Stimulated activated CD4-positive, alpha-beta T cell treated with anti-CD3 and anti-CD28 coated beads, Interleukin-1b, Interleukin-23, amount 100 ng/mL, for 24 hours (primary cell): ENCODE measurements around the gene NRTN.

Experiments used
- DNase-seq, 4 experiments: peaks; one replicate each; pipeline ENCODE4 v3.0.0-alpha.2; 2020; ENCODE audit warnings: low read depth in 4 of 4, low spot score in 1 of 4

The NRTN gene

DNA sequence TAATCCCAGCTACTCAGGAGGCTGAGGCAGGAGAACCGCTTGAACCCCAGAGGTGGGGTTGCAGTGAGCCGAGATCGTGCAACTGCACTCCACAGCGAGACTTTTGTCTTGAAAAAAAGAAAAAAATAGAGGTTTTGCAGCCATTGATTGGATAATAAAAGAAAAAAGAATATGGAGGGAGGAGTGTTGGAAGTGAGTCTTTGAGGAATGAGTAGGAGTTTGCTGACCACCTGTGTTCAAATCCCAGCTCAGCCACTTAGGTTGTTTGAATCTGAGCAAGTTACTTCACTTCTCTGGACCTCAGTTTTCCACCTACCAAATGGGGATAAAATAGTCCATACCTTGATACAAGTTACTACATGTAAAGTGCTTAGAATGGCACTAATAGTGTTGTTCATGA lies 6.2 kb downstream of the NRTN start:
- DNase-seq: no peak

GRCh38 chr19:5814123-5814851 lies 9.4 kb downstream of the NRTN start:
- DNase-seq: no peak

GRCh38 chr19:5814852-5815246 lies 10.0 kb downstream of the NRTN start:
- DNase-seq: no peak

- no peak for DNase-seq
These were observed 12.4 kb downstream of the NRTN start for GRCh38 chr19:5817218-5817617.

- DNase-seq: no peak
These were observed 13.7 kb downstream of the NRTN start for GRCh38 chr19:5818594-5818993.

GRCh38 chr19:5820785-5821184 lies 15.9 kb downstream of the NRTN start:
- no peak for DNase-seq

- no peak for DNase-seq
These were observed 16.8 kb downstream of the NRTN start for GRCh38 chr19:5821521-5822180.

- DNase-seq: no peak
These were observed 17.4 kb downstream of the NRTN start for GRCh38 chr19:5822181-5822844.

- DNase-seq: no peak
These were observed 18.9 kb downstream of the NRTN start for GRCh38 chr19:5823579-5824281.

- no peak for DNase-seq
These were observed 19.9 kb downstream of the NRTN start for GRCh38 chr19:5824751-5825150.

DNA sequence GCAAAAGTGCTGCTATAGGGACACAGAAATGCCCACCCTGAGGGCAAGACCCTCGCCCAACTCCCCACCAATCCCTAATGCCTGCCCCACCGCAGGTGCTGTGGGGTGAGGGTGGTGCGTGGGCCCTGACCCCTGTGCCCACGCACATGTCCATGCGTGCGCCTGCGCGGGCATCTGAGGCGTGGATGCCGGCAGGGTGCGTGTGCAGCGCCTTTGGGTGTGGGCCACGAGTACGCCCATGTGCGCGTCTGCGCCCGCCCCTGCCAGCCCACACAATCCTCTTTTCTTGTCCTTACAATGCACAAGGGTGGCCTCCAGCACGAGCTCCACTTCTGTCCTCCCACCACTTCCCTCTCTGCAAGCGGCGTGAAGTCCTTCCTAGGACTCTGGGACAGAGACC lies 20.3 kb downstream of the NRTN start:
- no peak for DNase-seq

DNA sequence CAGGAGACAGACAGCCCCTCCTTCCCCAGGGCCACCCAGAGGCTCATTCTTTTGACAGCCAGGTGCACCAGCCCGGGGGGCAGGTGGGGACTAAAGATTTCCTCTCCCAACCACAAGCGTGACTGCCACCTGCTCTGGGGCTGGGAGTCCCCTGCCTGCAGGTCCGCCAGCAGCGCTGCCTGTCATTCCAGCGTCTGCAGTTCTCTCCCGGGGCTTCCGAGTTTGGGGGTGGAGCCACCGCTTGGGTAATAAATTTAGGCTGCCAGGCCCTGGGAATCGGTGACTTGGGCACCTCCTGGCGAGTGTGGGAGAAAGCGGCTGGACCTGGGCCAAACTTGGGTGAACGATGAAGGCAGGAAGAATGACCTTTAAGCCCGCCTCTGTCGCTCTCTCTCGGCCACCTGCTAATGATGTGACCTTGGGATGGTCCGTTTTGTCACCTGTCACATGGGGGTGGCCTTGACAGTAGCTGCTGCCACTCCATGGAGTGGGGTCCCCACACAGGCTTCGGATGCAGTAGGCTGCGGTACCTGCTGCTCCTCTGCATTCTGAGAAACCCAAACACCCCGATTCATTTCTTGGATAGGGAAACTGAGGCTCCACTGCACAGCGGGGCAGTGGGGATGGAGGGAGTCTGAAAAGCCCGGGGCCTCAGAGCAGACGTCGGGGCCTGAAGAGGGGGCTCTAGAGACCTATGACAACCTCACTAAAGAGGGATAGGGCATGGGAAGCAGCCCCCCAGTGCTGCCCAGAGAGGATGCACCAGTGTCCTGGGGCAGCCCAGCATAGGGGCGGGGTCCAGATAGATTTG lies 21.9 kb downstream of the NRTN start:
- no peak for DNase-seq

DNA sequence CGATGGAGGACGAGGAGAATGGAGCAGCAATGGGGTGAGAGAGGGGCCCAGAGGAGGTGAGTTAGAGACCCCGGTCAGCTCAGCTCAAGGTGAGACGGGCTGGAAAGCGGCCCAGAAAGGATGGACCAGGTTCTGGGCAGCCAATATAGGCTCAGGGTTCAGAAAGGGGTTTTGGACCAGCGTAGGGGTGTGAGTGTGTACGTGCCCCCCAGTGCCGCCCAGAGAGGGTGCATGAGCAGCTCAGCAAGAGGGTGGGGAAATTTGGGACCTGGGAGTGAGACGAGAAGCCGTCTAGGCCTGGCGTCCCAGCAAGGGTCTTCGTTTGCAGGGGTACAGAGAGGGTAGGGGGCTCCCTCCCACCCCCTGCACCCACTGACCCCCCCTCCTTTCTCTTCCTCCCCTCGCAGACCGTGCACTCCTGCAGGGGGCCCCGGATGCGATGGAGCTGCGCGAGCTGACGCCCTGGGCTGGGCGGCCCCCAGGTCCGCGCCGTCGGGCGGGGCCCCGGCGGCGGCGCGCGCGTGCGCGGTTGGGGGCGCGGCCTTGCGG lies 22.5 kb downstream of the NRTN start:
- no peak for DNase-seq

DNA sequence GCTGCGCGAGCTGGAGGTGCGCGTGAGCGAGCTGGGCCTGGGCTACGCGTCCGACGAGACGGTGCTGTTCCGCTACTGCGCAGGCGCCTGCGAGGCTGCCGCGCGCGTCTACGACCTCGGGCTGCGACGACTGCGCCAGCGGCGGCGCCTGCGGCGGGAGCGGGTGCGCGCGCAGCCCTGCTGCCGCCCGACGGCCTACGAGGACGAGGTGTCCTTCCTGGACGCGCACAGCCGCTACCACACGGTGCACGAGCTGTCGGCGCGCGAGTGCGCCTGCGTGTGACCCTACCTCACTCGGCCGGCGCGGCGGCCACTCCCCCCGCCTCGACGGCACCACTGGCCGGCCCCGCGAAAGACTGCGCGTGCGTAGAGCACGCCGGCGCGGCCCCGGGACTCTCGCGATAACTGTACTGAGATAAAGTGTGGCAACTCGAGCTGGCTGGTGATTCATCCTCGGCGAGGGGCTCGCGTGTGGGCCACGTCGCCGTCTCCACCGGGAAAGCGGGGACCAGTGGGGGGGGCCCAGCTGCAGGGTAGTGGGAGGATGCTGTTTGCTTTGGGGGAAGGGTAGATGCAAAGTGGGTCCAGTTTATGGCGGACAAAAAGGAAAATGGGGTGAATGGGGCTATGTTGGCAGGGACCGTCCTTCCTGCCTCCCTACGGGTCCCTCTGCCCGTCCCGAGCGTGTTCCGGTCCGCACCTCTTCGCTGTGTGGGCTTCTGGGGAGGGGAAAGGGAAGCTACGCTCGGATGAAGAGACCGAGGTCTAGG lies 23.2 kb downstream of the NRTN start:
- DNase-seq: peak; percentile 88 to 97 (median 92)

GRCh38 chr19:5828661-5829566 lies 24.0 kb downstream of the NRTN start:
- DNase-seq: peak in 1 of 4 experiments; percentile 39

DNA sequence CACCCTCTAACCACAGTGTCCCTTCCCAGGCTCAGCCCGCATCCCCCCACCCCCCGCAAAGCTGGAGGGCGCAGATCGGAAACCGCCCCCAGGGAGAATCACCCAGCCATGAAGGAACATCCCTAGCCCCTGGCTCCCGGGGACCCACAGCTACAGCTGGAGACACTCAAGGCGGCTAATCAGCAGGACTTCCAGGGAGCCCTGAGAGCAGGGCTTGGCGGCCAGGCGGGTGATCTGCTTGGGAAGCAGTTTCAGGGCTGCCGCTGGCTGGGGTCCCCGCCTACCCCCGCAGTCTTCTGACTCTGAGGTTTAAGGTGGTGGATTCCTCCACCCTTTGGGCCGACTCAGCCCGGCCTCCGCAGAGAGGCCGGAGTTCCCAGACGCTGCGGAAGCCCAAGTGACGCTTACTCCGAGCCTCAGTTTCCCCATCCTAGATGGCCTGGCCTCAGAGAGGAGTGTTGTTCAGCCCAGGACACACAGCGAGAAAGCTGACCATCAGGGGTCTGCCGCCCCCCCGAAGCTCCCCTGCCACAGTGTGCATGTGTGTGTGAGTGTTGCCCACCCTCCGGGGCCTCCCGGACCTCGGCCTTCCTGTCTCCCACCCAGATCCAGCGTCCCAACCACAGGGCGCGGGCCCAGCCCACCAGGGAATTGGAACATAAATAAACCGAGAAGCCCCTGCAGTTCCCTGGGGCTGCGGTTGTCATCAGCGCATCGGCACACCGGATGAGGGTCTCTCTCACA lies 24.9 kb downstream of the NRTN start:
- no peak for DNase-seq

DNA sequence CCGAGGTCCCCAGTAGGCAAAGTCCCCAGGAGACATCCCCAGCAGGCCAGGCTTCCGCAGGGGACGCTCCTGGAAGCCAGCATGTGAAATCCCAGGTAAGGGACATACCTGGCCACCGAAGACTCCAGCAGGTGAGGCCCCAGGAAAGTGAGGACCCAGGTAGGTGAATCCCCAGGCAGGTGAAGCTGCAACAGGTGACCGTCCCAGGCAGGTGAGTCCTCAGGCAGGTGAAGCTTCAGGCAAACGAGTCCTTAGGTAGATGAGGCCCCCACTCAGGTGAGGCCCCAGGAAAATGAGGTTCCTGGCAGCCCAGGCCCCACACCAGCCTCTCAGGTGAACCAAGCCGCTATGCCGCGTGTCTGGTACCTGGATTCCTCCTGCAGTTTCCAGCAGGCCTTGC lies 26.3 kb downstream of the NRTN start:
- no peak for DNase-seq

DNA sequence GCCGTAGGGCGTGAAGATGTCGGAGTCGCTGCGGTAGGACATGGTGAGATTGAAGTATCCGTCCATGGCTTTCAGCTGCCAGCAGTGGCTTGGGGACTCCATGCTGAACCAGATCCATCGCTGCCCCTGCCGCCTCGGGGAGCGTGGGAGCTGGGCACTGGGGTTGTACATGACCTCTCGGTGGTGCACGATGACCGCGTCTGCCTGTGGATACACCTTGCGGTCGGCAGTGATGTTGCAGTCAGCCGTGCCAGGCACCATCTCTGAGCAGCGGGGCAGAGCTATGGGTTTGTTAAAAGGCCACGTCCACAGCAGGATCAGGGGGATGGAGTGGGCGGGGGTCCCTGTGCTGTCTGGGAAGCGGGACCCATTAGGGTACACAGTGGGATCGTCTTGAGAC lies 27.2 kb downstream of the NRTN start:
- DNase-seq: no peak
